HPDE6-E6E7 (cell line): ENCODE measurements around the gene MS4A1.
"Not testable (repeated sequence)": the region's sequence is repeated elsewhere in the genome, so short reads cannot be mapped to it uniquely, and the experiment has no call there.

Experiments
- DNase-seq: peaks from one replicate; pipeline ENCODE4 v3.0.0; 2011; ENCODE audit warnings: missing footprints; ENCODE audit errors: extremely low spot score

Gene MS4A1

GRCh38 chr11:60455531-60456042 lies at the start of gene MS4A1:
MS4A1 (plus strand) TSS chr11:60455847; CDS start chr11:60462375, 6,528 bp downstream.
- DNase-seq: no peak

GRCh38 chr11:60420015-60420414 lies 35.6 kb upstream of the MS4A1 start:
- no peak for DNase-seq

GRCh38 chr11:60422609-60423008 lies 33.0 kb upstream of the MS4A1 start:
- no peak for DNase-seq

- DNase-seq: no peak
These were observed 27.1 kb upstream of the MS4A1 start for GRCh38 chr11:60428517-60428916.

GRCh38 chr11:60429272-60429671 lies 26.4 kb upstream of the MS4A1 start, which contains the start of gene MS4A5:
MS4A5 (plus strand) TSS chr11:60429572; CDS start chr11:60429675, 103 bp downstream.
- no peak for DNase-seq

- no peak for DNase-seq
These were observed 24.4 kb upstream of the MS4A1 start for GRCh38 chr11:60431251-60431650.

GRCh38 chr11:60433401-60433800 lies 22.2 kb upstream of the MS4A1 start:
- no peak for DNase-seq

- no peak for DNase-seq
These were observed 8.6 kb upstream of the MS4A1 start for GRCh38 chr11:60447070-60447469.

- DNase-seq: no peak
These were observed 7.8 kb upstream of the MS4A1 start for GRCh38 chr11:60447846-60448245.

GRCh38 chr11:60451185-60451584 lies 4.5 kb upstream of the MS4A1 start:
- not testable (repeated sequence) for DNase-seq

GRCh38 chr11:60454212-60454611 lies 1.4 kb upstream of the MS4A1 start:
- no peak for DNase-seq

- no peak for DNase-seq
These were observed 1.9 kb downstream of the MS4A1 start for GRCh38 chr11:60457576-60457975.

- no peak for DNase-seq
These were observed 3.7 kb downstream of the MS4A1 start for GRCh38 chr11:60459345-60459744.

GRCh38 chr11:60468829-60469228 lies 13.2 kb downstream of the MS4A1 start:
- no peak for DNase-seq

GRCh38 chr11:60469723-60470122 lies 14.1 kb downstream of the MS4A1 start:
- DNase-seq: no peak

GRCh38 chr11:60477035-60477445 lies 21.4 kb downstream of the MS4A1 start:
- no peak for DNase-seq

- DNase-seq: no peak
These were observed 26.7 kb downstream of the MS4A1 start for GRCh38 chr11:60482361-60482760.

- peak; percentile 15 for DNase-seq
These were observed 30.3 kb downstream of the MS4A1 start for GRCh38 chr11:60485987-60486386.

GRCh38 chr11:60492488-60493009 lies 36.9 kb downstream of the MS4A1 start, which contains the start of gene MS4A12:
MS4A12 (plus strand) TSS chr11:60492778; CDS start chr11:60497319, 4,541 bp downstream.
- no peak for DNase-seq

GRCh38 chr11:60493454-60493853 lies 37.8 kb downstream of the MS4A1 start:
- no peak for DNase-seq

GRCh38 chr11:60498399-60498798 lies 42.8 kb downstream of the MS4A1 start:
- no peak for DNase-seq

GRCh38 chr11:60498853-60499252 lies 43.2 kb downstream of the MS4A1 start:
- no peak for DNase-seq

- no peak for DNase-seq
These were observed 44.7 kb downstream of the MS4A1 start for GRCh38 chr11:60500276-60500910.
